CD14-positive monocyte (primary cell): Measurements from ENCODE around the gene SYT8. TPM values are rescaled to one million over a fixed set of nuclear protein-coding genes. Genes with fewer than 3 reads are reported as not detected.

ENCODE experiments used
- DNase-seq, 3 donors: peaks; one replicate each; pipeline ENCODE4 v3.0.0-alpha.2; 2011 to 2022
- H2AFZ ChIP-seq: 2 replicates; pipeline ENCODE4 v1.6.0; 2012; ENCODE audit warnings: mild to moderate bottlenecking, low read depth, low read length, inconsistent platforms; ENCODE audit not compliant: insufficient read depth, poor library complexity, severe bottlenecking
- H3K27ac ChIP-seq, 2 donors: 1 replicate in 1 of 2; 2 replicates in 1 of 2; pipeline ENCODE4 v1.5.1; 2012 to 2013; ENCODE audit warnings: low read length in 2 of 2, control low read depth in 1 of 2, inconsistent platforms in 1 of 2, low read depth in 1 of 2, mild to moderate bottlenecking in 1 of 2
- H3K27me3 ChIP-seq, 2 donors: one replicate each; pipeline versions ENCODE4 v1.6.0 to v1.6.1; 2011 to 2013; ENCODE audit warnings: low read length in 2 of 2; ENCODE audit not compliant: control insufficient read depth in 2 of 2, insufficient read depth in 2 of 2
- H3K36me3 ChIP-seq, 2 donors: replicated peaks in 1 of 2; 1 replicate in 1 of 2; 2 replicates in 1 of 2; pipeline versions ENCODE4 v1.5.1 to v1.6.1; 2012 to 2013; ENCODE audit warnings: low read length in 2 of 2, control low read depth in 1 of 2, inconsistent platforms in 1 of 2, mild to moderate bottlenecking in 1 of 2; ENCODE audit not compliant: insufficient read depth in 2 of 2, control insufficient read depth in 1 of 2
- H3K4me1 ChIP-seq, 2 donors: 1 replicate in 1 of 2; 2 replicates in 1 of 2; pipeline versions ENCODE4 v1.5.1 to v1.6.1; 2012 to 2013; ENCODE audit warnings: low read length in 2 of 2, control low read depth in 1 of 2, inconsistent platforms in 1 of 2, mild to moderate bottlenecking in 1 of 2, moderate library complexity in 1 of 2; ENCODE audit not compliant: insufficient read depth in 2 of 2, control insufficient read depth in 1 of 2
- H3K4me2 ChIP-seq: replicated peaks from 2 replicates; pipeline ENCODE3; 2012; ENCODE audit warnings: low read length, moderate library complexity, mild to moderate bottlenecking; ENCODE audit not compliant: poor library complexity, severe bottlenecking; ENCODE audit errors: extremely low read depth
- H3K4me3 ChIP-seq, 3 experiments: fragments of 200-600 bp in 1 of 3; sonication (generic) in 1 of 3; replicated peaks in 1 of 3; 1 replicate in 2 of 3; 2 replicates in 1 of 3; pipeline ENCODE4 v1.5.1; 2011 to 2013; ENCODE audit warnings: low read length in 3 of 3, mild to moderate bottlenecking in 3 of 3, control low read depth in 2 of 3, low read depth in 2 of 3, inconsistent platforms in 1 of 3, moderate library complexity in 1 of 3
- H3K79me2 ChIP-seq: 2 replicates; pipeline ENCODE4 v1.6.0; 2012; ENCODE audit warnings: mild to moderate bottlenecking, control low read depth, inconsistent platforms, low read length, moderate library complexity; ENCODE audit not compliant: insufficient read depth
- H3K9ac ChIP-seq: 2 replicates; pipeline ENCODE4 v1.6.0; 2017; ENCODE audit warnings: low read length, mild to moderate bottlenecking; ENCODE audit not compliant: insufficient read depth, poor library complexity, severe bottlenecking
- H3K9me3 ChIP-seq, 2 donors: replicated peaks in 1 of 2; 1 replicate in 1 of 2; 2 replicates in 1 of 2; pipeline versions ENCODE4 v1.5.1 to v1.6.1; 2012 to 2013; ENCODE audit warnings: low read length in 2 of 2, control low read depth in 1 of 2; ENCODE audit not compliant: control insufficient read depth in 1 of 2, insufficient read depth in 1 of 2
- H4K20me1 ChIP-seq: 2 replicates; pipeline ENCODE4 v1.6.0; 2012; ENCODE audit warnings: mild to moderate bottlenecking, low read length, control low read depth, moderate library complexity; ENCODE audit not compliant: insufficient read depth
- H3K27ac Mint-ChIP-seq, 7 donors: one replicate each; pipeline ENCODE4 v1.8.0; 2020; ENCODE audit warnings: mild to moderate bottlenecking in 7 of 7, mixed read lengths in 7 of 7, moderate library complexity in 6 of 7, inconsistent platforms in 2 of 7
- H3K27me3 Mint-ChIP-seq, 3 donors: one replicate each; pipeline ENCODE4 v1.8.0; 2021 to 2022; ENCODE audit warnings: low read depth in 3 of 3, mild to moderate bottlenecking in 3 of 3, mixed read lengths in 3 of 3, moderate library complexity in 3 of 3, inconsistent platforms in 1 of 3
- H3K36me3 Mint-ChIP-seq, 2 donors: one replicate each; pipeline ENCODE4 v1.8.0; 2020; ENCODE audit warnings: mixed read lengths in 2 of 2, inconsistent platforms in 1 of 2, mild to moderate bottlenecking in 1 of 2
- H3K4me1 Mint-ChIP-seq: one replicate; pipeline ENCODE4 v1.8.0; 2020; ENCODE audit warnings: mild to moderate bottlenecking, mixed read lengths
- H3K4me3 Mint-ChIP-seq, 2 donors: one replicate each; pipeline ENCODE4 v1.8.0; 2020; ENCODE audit warnings: mild to moderate bottlenecking in 2 of 2, mixed read lengths in 2 of 2, moderate library complexity in 1 of 2
- H3K9me3 Mint-ChIP-seq, 7 donors: one replicate each; pipeline ENCODE4 v1.8.0; 2020 to 2022; ENCODE audit warnings: mixed read lengths in 7 of 7, mild to moderate bottlenecking in 6 of 7, moderate library complexity in 6 of 7, inconsistent platforms in 2 of 7
- WGBS: methylation state at CpG from one replicate; pipeline ENCODE4 v1.1.5; 2013; ENCODE audit warnings: missing lambda C conversion rate; ENCODE audit not compliant: insufficient coverage; 5-methylcytosine and 5-hydroxymethylcytosine counted together
- intact Hi-C, 2 donors: fragments of 100-400 bp; cut with micrococcal nuclease; formaldehyde crosslinking; loops; one replicate each; pipeline versions ENCODE4 v1.15.0 to v1.15.1; 2023
- polyA plus RNA-seq, 3 donors: library from polyadenylated mRNA; depleted of rRNA in 1 of 3; unstranded in 2 of 3; stranded (reverse) in 1 of 3; fragments of 300-500 nt in 2 of 3; fragments of >200 nt in 1 of 3; fragmentation: Illumina TruSeq in 2 of 3; gene quantifications; 1 replicate in 2 of 3; 2 replicates in 1 of 3; pipeline ENCODE4 v1.2.3, GENCODE V29; 2012 to 2021
- TF ChIP-seq, protein P1 (sequence below): fragments of 200-600 bp; IDR thresholded peaks from one replicate; pipeline ENCODE4 v1.8.0; 2022; ENCODE audit warnings: antibody characterized with exemption, mild to moderate bottlenecking

The SYT8 gene
- polyA plus RNA-seq, 3 donors: not detected

DNA sequence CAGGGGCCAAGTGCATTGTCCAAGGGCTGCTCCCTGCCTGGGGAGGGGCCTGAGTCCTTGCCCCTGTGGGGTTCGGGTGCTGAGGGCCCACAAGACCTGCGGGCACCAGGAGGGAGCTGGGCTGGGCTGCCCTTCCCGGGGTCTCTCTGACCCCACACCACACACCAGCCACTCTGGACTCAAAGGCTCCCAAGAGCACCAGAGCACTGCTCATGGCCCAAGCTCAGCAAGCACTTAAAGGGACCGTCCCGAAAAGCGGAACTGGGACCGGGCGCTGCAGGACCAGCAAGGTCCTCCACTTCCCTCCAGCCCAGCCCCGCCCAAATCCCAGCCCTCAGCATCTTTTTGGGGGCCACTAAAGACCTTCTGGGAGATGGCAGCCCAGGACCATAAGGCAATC lies 23.4 kb downstream of the SYT8 start:
- WGBS: 96% methylated on average over 4 of the region's 9 CpGs
- H3K4me3 Mint-ChIP-seq: no peak overlapping the region
- peaks cover 20% of the 10 kb centered on the region in 2 donors for H3K36me3 Mint-ChIP-seq
- Histone ChIP-seq H4K20me1 (peaks cover 93% of the 10 kb centered on the region), H3K79me2 (peaks cover 100% of the 10 kb centered on the region), H3K27ac (peak overlapping the region in 1 of 2 donors; percentile 7), H3K4me1 (peaks cover 74 to 79% of the 10 kb centered on the region in 2 donors), H3K9ac (no peak overlapping the region), H2AFZ (no peak overlapping the region), H3K4me2 (peak overlapping the region; percentile 31), H3K27me3 (no peaks in the 10 kb centered on the region), H3K4me3 (no peak overlapping the region), H3K36me3 (peaks cover 30 to 67% of the 10 kb centered on the region in 2 donors), H3K9me3 (no peaks in the 10 kb centered on the region)
- TF ChIP-seq, protein P1, sequence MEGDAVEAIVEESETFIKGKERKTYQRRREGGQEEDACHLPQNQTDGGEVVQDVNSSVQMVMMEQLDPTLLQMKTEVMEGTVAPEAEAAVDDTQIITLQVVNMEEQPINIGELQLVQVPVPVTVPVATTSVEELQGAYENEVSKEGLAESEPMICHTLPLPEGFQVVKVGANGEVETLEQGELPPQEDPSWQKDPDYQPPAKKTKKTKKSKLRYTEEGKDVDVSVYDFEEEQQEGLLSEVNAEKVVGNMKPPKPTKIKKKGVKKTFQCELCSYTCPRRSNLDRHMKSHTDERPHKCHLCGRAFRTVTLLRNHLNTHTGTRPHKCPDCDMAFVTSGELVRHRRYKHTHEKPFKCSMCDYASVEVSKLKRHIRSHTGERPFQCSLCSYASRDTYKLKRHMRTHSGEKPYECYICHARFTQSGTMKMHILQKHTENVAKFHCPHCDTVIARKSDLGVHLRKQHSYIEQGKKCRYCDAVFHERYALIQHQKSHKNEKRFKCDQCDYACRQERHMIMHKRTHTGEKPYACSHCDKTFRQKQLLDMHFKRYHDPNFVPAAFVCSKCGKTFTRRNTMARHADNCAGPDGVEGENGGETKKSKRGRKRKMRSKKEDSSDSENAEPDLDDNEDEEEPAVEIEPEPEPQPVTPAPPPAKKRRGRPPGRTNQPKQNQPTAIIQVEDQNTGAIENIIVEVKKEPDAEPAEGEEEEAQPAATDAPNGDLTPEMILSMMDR: no peak
- intact Hi-C loops: no loop called here
- H3K9me3 Mint-ChIP-seq: no peaks in the 10 kb centered on the region
- peaks cover 48% of the 10 kb centered on the region for H3K4me1 Mint-ChIP-seq
- H3K27ac Mint-ChIP-seq: peak overlapping the region in 4 of 7 donors; percentile 16 to 56 (median 50)
- peak in 2 of 3 donors; percentile 53 to 63 for DNase-seq
- H3K27me3 Mint-ChIP-seq: peaks cover 0 to 5% (median 0%) of the 10 kb centered on the region in 3 donors

DNA sequence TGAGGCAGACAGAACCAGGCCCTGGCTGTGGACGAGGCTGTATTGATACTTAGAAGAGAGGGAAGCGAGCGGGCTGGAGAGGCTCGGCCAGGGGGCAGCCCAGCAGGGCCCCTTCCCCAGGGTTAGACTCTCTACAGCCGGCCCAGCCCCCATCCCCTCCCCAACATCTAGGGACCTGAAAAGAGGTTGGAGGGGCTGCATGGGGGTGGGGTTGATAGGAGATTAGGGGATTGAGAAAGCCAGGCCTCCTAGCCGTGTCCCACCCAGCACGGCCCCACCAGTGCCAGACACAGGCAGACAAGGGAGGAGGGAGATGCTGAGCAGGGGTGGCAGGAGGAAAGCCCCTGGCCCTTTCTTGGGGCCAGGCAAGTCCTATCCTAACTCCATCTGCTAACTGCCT lies 23.8 kb downstream of the SYT8 start:
- 86% methylated on average over 1 of the region's 7 CpGs for WGBS

More for the DNA sequence above, 23.8 kb downstream of the SYT8 start:
- Histone ChIP-seq H4K20me1 (peaks cover 97% of the 10 kb centered on the region), H3K36me3 (peaks cover 31 to 67% of the 10 kb centered on the region in 2 donors), H3K4me3 (no peak overlapping the region), H3K27me3 (no peaks in the 10 kb centered on the region), H3K27ac (no peak overlapping the region), H3K4me2 (peak overlapping the region; percentile 31), H2AFZ (no peak overlapping the region), H3K79me2 (peaks cover 100% of the 10 kb centered on the region), H3K9ac (no peak overlapping the region), H3K4me1 (peaks cover 76 to 79% of the 10 kb centered on the region in 2 donors), H3K9me3 (no peaks in the 10 kb centered on the region)
- TF ChIP-seq, protein P1: no peak
- peaks cover 20% of the 10 kb centered on the region in 2 donors for H3K36me3 Mint-ChIP-seq
- peaks cover 48% of the 10 kb centered on the region for H3K4me1 Mint-ChIP-seq
- H3K4me3 Mint-ChIP-seq: no peak overlapping the region
- H3K27ac Mint-ChIP-seq: peak overlapping the region in 3 of 7 donors; percentile 42 to 56 (median 46)
- H3K9me3 Mint-ChIP-seq: no peaks in the 10 kb centered on the region
- DNase-seq: no peak
- intact Hi-C loops: no loop called here
- peaks cover 0 to 6% (median 0%) of the 10 kb centered on the region in 3 donors for H3K27me3 Mint-ChIP-seq
